Measurements from ENCODE around the gene COQ5. TPM values are rescaled to one million over a fixed set of nuclear protein-coding genes. Genes with fewer than 3 reads are reported as not detected.

The COQ5 gene
- total RNA-seq, 2 experiments from 2014 or later: 34.4 to 35.5 TPM

DNA sequence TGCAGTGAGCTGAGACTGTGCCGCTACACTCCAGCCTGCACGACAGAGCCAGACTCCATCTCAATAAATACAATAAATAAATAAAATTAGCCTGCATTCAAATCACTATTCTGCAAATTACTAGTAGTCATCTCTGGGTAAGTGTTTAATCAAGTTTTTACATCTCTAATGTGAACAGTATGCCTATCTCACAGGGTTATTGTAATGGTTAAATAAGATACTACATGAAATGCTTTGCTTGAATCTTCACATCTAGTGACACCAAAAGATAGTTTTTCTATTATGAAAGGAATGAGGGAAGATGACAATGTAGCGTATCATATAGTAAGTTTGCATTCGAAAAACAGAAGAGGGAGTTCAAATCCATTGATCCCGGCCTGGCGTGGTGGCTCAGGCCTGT, 61.5 kb downstream of the COQ5 start:
- TF ChIP-seq, protein P1, sequence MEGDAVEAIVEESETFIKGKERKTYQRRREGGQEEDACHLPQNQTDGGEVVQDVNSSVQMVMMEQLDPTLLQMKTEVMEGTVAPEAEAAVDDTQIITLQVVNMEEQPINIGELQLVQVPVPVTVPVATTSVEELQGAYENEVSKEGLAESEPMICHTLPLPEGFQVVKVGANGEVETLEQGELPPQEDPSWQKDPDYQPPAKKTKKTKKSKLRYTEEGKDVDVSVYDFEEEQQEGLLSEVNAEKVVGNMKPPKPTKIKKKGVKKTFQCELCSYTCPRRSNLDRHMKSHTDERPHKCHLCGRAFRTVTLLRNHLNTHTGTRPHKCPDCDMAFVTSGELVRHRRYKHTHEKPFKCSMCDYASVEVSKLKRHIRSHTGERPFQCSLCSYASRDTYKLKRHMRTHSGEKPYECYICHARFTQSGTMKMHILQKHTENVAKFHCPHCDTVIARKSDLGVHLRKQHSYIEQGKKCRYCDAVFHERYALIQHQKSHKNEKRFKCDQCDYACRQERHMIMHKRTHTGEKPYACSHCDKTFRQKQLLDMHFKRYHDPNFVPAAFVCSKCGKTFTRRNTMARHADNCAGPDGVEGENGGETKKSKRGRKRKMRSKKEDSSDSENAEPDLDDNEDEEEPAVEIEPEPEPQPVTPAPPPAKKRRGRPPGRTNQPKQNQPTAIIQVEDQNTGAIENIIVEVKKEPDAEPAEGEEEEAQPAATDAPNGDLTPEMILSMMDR (IDR thresholded peaks at IDR 0.05): no peak
- ChIA-PET CTCF (interaction anchor here (0.7 to 8.9 kb wide), 11 partner anchors 8 to 179 kb away, joined by 3 to 110 read pairs (median 5); partner anchors contain the start of genes DYNLL1, PLA2G1B and SIRT4), POLR2A (interaction anchor here (0.5 to 3.5 kb wide), 12 partner anchors 8 to 175 kb away, joined by 3 to 27 read pairs (median 8); partner anchors contain the start of genes COX6A1, GATC, RNU4-1 and RNU4-2)
- DNase-seq (no peak), ATAC-seq (no peak)
- H3K4me1 Mint-ChIP-seq (ENCODE audit: low read depth): peaks cover 42% of the 10 kb centered on the region
- intact Hi-C loops (cut with micrococcal nuclease): no loop called here
- H3K27me3 Mint-ChIP-seq: no peaks in the 10 kb centered on the region
- peaks cover 50% of the 10 kb centered on the region for H3K36me3 Mint-ChIP-seq (ENCODE audit: low read depth)
- H3K4me3 Mint-ChIP-seq: peak overlapping the region; percentile 77
- peak overlapping the region; percentile 53 for H3K27ac Mint-ChIP-seq
- H3K9me3 Mint-ChIP-seq: no peaks in the 10 kb centered on the region

DNA sequence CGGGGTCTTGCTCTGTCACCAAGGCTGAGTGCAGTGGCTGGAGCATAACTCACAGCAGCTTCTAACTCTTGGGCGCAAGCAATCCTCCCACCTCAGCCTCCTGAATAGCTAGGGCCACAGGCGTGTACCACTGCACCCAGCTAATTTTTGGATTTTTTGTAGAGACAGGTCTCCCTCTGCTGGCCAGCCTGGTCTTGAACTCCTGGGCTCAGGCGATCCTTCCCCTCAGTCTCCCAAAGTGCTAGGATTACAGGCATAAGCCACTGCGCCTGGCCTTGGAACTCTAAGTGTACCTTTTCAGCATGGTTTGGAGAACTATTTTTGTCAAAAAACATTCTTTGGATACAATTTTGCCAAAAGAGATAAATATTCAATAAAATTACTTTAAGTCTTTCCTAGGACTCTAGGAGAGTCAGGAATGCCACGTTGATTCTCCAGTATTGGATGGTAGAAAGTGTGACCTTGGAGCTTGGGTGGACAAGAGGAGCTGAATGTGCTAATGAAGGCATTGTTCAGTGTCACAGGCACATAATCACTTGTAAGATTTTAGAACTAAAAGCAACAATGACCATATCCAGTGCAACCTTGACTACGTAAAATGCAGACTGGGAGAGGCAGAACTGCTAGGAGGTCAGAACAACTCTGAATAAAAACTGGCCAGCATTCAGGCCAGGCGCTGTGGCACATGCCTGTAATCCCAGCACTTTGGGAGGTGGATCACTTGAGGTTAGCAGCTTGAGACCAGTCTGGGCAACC, 62.2 kb downstream of the COQ5 start:
- Mint-ChIP-seq H3K4me3 (peak overlapping the region; percentile 12), H3K9me3 (no peaks in the 10 kb centered on the region), H3K4me1 (ENCODE audit: low read depth) (peaks cover 40% of the 10 kb centered on the region), H3K36me3 (ENCODE audit: low read depth) (peaks cover 56% of the 10 kb centered on the region), H3K27me3 (no peaks in the 10 kb centered on the region), H3K27ac (peak overlapping the region; percentile 25)
- TF ChIP-seq, protein P1 (IDR thresholded peaks at IDR 0.05): peak; percentile 64
- intact Hi-C loops (cut with micrococcal nuclease): no loop called here
- ChIA-PET CTCF (interaction anchor here (0.6 to 8.9 kb wide), 16 partner anchors 8 to 239 kb away, joined by 3 to 110 read pairs (median 4); partner anchors contain the start of genes PLA2G1B and SIRT4), POLR2A (interaction anchor here (0.6 to 3.1 kb wide), 10 partner anchors 8 to 1343 kb away, joined by 3 to 26 read pairs (median 6); partner anchors contain the start of genes DYNLL1 and GATC)
- ATAC-seq (no peak), DNase-seq (peak; percentile 65)

DNA sequence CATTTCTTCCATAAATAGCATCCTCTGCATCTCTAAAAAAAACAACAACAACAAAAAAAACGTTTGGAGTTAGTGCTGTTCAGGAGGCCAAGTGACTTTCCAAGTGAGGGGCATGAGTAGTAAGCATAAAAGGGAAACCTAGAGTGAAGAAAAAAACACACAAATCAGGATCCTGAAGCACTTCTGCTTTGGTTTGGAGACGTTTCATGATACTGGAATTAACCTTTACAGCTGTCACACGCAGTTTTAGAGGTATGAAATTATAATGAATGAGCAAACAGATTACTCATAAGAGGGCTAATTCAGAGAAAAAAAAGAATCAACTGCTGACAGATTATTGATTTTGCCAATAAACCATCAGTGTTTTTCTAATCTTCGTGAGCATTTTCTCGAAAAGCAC, 63.2 kb downstream of the COQ5 start:
- Mint-ChIP-seq H3K27me3 (no peaks in the 10 kb centered on the region), H3K9me3 (no peaks in the 10 kb centered on the region), H3K4me3 (no peak overlapping the region), H3K4me1 (ENCODE audit: low read depth) (peaks cover 35% of the 10 kb centered on the region), H3K27ac (peak overlapping the region; percentile 55), H3K36me3 (ENCODE audit: low read depth) (peaks cover 60% of the 10 kb centered on the region)
- intact Hi-C loops (cut with micrococcal nuclease): no loop called here
- no peak for DNase-seq
- ChIA-PET CTCF (interaction anchor here (0.7 to 8.9 kb wide), 8 partner anchors 9 to 238 kb away, joined by 3 to 110 read pairs (median 5); partner anchors contain the start of gene SIRT4), POLR2A (interaction anchor here (0.5 to 2.5 kb wide), 6 partner anchors 9 to 1344 kb away, joined by 3 to 9 read pairs (median 6); partner anchors contain the start of genes DYNLL1 and GATC)
- ATAC-seq: no peak
- TF ChIP-seq, protein P1 (IDR thresholded peaks at IDR 0.05): no peak

DNA sequence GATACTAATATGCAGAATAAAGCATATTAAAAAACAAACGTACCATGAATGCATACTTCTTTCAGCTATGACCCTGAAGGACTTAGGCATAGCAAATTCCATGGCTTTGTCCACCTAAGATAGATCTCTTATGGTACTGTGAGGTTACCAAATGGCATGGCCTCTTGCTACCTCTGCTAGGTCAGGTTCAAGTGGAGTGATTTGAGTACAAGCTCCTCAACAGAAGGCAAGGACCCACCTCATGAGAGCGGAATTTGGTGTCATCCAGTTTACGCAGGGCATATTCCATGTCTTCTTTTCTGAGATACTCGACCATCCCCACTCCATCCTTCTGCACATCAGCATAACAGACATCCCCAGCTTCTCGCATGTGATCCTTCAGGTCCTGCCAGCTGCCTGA, 65.2 kb downstream of the COQ5 start:
- intact Hi-C loops (cut with micrococcal nuclease): no loop called here
- POLR2A ChIA-PET: interaction anchor here (0.8 to 2.4 kb wide), 11 partner anchors 8 to 145 kb away, joined by 3 to 10 read pairs (median 4); partner anchors contain the start of genes COX6A1, DYNLL1, GATC and TRIAP1
- CTCF ChIA-PET: interaction anchor here (0.8 to 8.9 kb wide), 9 partner anchors 9 to 107 kb away, joined by 3 to 110 read pairs (median 4); partner anchors contain the start of genes COX6A1, DYNLL1, GATC and TRIAP1
- Mint-ChIP-seq H3K36me3 (ENCODE audit: low read depth) (peaks cover 74% of the 10 kb centered on the region), H3K9me3 (no peaks in the 10 kb centered on the region), H3K27me3 (no peaks in the 10 kb centered on the region), H3K4me3 (no peak overlapping the region), H3K27ac (no peak overlapping the region), H3K4me1 (ENCODE audit: low read depth) (peaks cover 33% of the 10 kb centered on the region)
- DNase-seq (no peak), ATAC-seq (no peak)
- TF ChIP-seq, protein P1 (IDR thresholded peaks at IDR 0.05): no peak

All from activated CD8-positive, alpha-beta T cell treated with anti-CD3 and anti-CD28 coated beads for 36 hours (primary cell).